Ovary (tissue), 3 donors: ENCODE data around the gene MORC3.

Experiments used
- CTCF ChIP-seq, 3 donors: fragments of 450-650 bp in 2 of 3; fragments of 200-600 bp in 1 of 3; IDR thresholded peaks; one replicate each; pipeline versions ENCODE4 v1.5.1 to v1.8.0; 2016 to 2022; ENCODE audit warnings: antibody characterized with exemption in 3 of 3, mild to moderate bottlenecking in 1 of 3
- EP300 ChIP-seq: sonication (generic); formaldehyde crosslinking; IDR thresholded peaks from one replicate; pipeline ENCODE4 v1.6.1; 2017; ENCODE audit warnings: antibody characterized with exemption
- POLR2A ChIP-seq: fragments of 450-650 bp; IDR thresholded peaks from one replicate; pipeline ENCODE4 v1.6.1; 2017; ENCODE audit warnings: antibody characterized with exemption, mild to moderate bottlenecking, moderate library complexity
- donor health status: DM: no; HTN: no; CAD: no.

- no peak for TF ChIP-seq CTCF (IDR thresholded peaks at IDR 0.05)
- TF ChIP-seq EP300 = no peak
- no peak for TF ChIP-seq POLR2A
These were observed 91.3 kb downstream of the MORC3 start for GRCh38 chr21:36411301-36411700.
